HEK293T (cell line): Measurements from ENCODE around the gene MACROD2.

ENCODE experiments used
- CTCF ChIA-PET: fragments of 350-600 bp; formaldehyde crosslinking; extraction: SDS; loops from one replicate; lab custom pipeline; 2021; ENCODE audit warnings: antibody characterized with exemption, inconsistent platforms; lab: Yijun Ruan, JAX
- POLR2A ChIA-PET: fragments of 350-600 bp; formaldehyde crosslinking; extraction: SDS; loops from one replicate; lab custom pipeline; 2020; ENCODE audit warnings: antibody characterized with exemption, inconsistent platforms; lab: Yijun Ruan, JAX
- DNase-seq: peaks from one replicate; pipeline ENCODE4 v3.0.0; 2012; ENCODE audit warnings: mixed read lengths; ENCODE audit errors: extremely low spot score
- ARNT ChIP-seq: fragments of 450-650 bp; IDR thresholded peaks from 2 replicates; pipeline ENCODE4 v1.6.1; 2017; ENCODE audit warnings: mild to moderate bottlenecking
- BHLHE40 ChIP-seq: fragments of 450-650 bp; IDR thresholded peaks from 2 replicates; pipeline ENCODE4 v1.6.1; 2016; ENCODE audit warnings: mild to moderate bottlenecking, moderate library complexity, borderline replicate concordance
- CTBP1 ChIP-seq: fragments of 450-650 bp; IDR thresholded peaks from 2 replicates; pipeline ENCODE4 v1.6.1; 2016; ENCODE audit warnings: borderline replicate concordance
- ELF4 ChIP-seq: fragments of 450-650 bp; IDR thresholded peaks from 2 replicates; pipeline ENCODE4 v1.6.1; 2017; ENCODE audit warnings: antibody characterized with exemption
- FOXA1 ChIP-seq: fragments of 450-650 bp; IDR thresholded peaks from 2 replicates; pipeline ENCODE4 v1.6.1; 2016; ENCODE audit warnings: mild to moderate bottlenecking
- FOXK2 ChIP-seq: fragments of 450-650 bp; IDR thresholded peaks from 2 replicates; pipeline ENCODE4 v1.6.1; 2016; ENCODE audit warnings: mild to moderate bottlenecking
- FOXM1 ChIP-seq: fragments of 450-650 bp; IDR thresholded peaks from 2 replicates; pipeline ENCODE4 v1.6.1; 2017; ENCODE audit warnings: mild to moderate bottlenecking, borderline replicate concordance
- HDGF ChIP-seq: fragments of 450-650 bp; IDR thresholded peaks from 2 replicates; pipeline ENCODE4 v1.6.1; 2017; ENCODE audit warnings: antibody characterized with exemption, borderline replicate concordance
- L3MBTL2 ChIP-seq: fragments of 450-650 bp; conservative IDR thresholded peaks from 2 replicates; pipeline ENCODE4 v1.6.1; 2016; ENCODE audit warnings: mild to moderate bottlenecking
- LEF1 ChIP-seq: fragments of 450-650 bp; IDR thresholded peaks from 2 replicates; pipeline ENCODE4 v1.6.1; 2017; ENCODE audit warnings: mild to moderate bottlenecking, borderline replicate concordance
- NFRKB ChIP-seq: fragments of 450-650 bp; IDR thresholded peaks from 2 replicates; pipeline ENCODE4 v1.6.1; 2016; ENCODE audit warnings: mild to moderate bottlenecking, moderate library complexity
- SP1 ChIP-seq: fragments of 450-650 bp; IDR thresholded peaks from 2 replicates; pipeline ENCODE4 v1.6.1; 2017
- SUZ12 ChIP-seq: fragments of 450-650 bp; IDR thresholded peaks from 2 replicates; pipeline ENCODE4 v1.6.1; 2016; ENCODE audit warnings: mild to moderate bottlenecking
- TARDBP ChIP-seq: fragments of 450-650 bp; IDR thresholded peaks from 2 replicates; pipeline ENCODE4 v1.6.1; 2016
- ZNF384 ChIP-seq: fragments of 450-650 bp; IDR thresholded peaks from 2 replicates; pipeline ENCODE4 v1.6.1; 2016
- TF ChIP-seq, protein P1 (sequence below): fragments of 450-650 bp; IDR thresholded peaks from 2 replicates; pipeline ENCODE4 v1.6.1; 2016

MACROD2 gene

DNA sequence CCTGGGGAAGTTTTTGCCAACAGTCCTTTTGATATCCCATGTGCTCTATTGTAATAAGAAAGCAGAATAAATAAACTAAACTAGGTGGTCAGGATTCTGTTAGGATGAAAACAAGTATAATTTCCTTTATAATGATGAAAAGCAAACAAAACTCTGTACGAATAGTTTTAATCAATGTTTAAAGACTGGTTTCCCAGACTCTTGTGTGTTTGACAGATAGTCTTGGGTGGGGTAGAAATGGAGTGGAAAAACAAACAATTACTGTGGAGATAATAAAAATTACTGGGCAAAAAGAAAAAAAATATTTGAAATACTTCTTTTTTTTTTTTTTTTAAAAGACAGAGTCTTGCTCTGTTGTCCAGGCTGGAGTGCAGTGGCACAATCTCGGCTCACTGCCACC lies 494.2 kb downstream of the MACROD2 start:
- CTCF ChIA-PET: no interaction called here

DNA sequence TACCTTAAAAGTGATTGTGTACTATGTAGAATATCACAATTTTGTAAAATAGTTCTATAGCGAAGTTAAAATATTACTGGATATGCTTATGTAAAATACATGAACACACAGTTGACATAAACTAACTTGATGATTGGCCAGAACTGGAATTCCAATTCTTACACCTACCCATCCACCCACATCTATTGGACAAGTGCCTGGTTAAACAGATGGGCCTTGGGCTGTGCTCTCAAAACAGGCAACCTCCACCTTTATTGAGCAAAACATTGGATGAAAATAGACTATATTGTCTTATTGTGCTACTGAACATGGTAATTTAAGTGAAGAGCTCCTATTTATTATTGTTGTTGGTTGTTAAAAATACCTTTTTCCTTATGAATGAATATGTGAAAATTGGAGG lies 496.1 kb downstream of the MACROD2 start:
- ChIA-PET CTCF (no interaction called here), POLR2A (no interaction called here)
- no peak for TF ChIP-seq ZNF384
- TF ChIP-seq, protein P1, sequence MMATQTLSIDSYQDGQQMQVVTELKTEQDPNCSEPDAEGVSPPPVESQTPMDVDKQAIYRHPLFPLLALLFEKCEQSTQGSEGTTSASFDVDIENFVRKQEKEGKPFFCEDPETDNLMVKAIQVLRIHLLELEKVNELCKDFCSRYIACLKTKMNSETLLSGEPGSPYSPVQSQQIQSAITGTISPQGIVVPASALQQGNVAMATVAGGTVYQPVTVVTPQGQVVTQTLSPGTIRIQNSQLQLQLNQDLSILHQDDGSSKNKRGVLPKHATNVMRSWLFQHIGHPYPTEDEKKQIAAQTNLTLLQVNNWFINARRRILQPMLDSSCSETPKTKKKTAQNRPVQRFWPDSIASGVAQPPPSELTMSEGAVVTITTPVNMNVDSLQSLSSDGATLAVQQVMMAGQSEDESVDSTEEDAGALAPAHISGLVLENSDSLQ: no peak
- TF ChIP-seq HDGF: no peak
- no peak for TF ChIP-seq BHLHE40
- no peak for TF ChIP-seq TARDBP
- no peak for TF ChIP-seq FOXK2
- TF ChIP-seq CTBP1: no peak
- no peak for TF ChIP-seq FOXA1
- no peak for TF ChIP-seq ARNT
- TF ChIP-seq NFRKB: no peak
- TF ChIP-seq ELF4: no peak
- no peak for TF ChIP-seq SP1
- no peak for TF ChIP-seq FOXM1
- TF ChIP-seq LEF1: no peak
- DNase-seq: no peak

More for the DNA sequence above, 494.2 kb downstream of the MACROD2 start:
- DNase-seq: no peak
- POLR2A ChIA-PET: interaction anchor here (0.9 kb wide), 1 partner anchor 152 kb away, joined by 3 read pairs; the partner anchor contains the start of gene FLRT3
- TF ChIP-seq TARDBP (no peak), SUZ12 (no peak), ZNF384 (no peak), FOXK2 (no peak), SP1 (no peak), BHLHE40 (no peak), CTBP1 (no peak), FOXM1 (no peak), L3MBTL2 (no peak)

DNA sequence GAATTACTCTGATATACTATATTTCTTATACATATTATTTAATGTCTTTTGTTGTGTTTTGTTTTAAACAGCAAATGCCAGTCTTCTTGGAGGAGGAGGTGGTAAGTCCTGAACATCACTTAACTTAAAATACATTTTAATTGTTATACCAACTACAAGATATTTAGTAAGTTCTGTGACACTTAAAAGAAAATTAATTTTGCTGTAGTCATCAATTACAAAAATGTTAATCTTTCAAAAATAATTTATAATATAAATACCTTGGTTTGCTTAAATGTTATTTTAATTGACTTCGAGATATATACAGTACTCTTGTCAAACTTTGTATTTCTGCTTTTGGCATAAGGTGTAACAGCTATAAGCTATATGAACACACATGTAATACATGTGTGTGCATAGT lies 498.1 kb downstream of the MACROD2 start:
- TF ChIP-seq HDGF (no peak), LEF1 (no peak), ZNF384 (no peak), ARNT (no peak), SUZ12 (no peak), NFRKB (no peak), SP1 (no peak), L3MBTL2 (no peak), CTBP1 (no peak), BHLHE40 (no peak), TARDBP (no peak)
- TF ChIP-seq, protein P1: no peak
- ChIA-PET POLR2A (no interaction called here), CTCF (no interaction called here)
- no peak for DNase-seq

DNA sequence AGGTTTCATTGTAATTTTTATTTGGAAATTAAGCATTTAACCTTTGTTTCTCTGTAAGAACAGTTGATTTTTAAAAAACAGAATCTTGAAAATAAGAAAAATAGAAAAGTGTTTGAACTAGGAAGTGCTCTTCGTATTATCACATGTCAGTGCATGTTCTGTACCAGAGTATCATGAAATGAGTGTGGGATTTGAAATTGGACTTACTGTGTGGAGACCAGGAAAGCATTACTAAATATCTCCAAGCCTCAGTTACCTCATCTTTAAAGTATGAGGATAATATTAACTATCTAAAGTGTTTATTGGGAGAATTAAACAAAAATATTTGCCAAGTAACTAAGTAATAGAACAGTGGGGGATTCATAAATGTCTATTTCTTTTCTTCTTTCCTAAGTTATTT lies 499.0 kb downstream of the MACROD2 start:
- TF ChIP-seq NFRKB (no peak), SUZ12 (no peak), ARNT (no peak), BHLHE40 (no peak), LEF1 (no peak), TARDBP (no peak), L3MBTL2 (no peak), SP1 (no peak), HDGF (no peak), FOXK2 (no peak), ELF4 (no peak)
- CTCF ChIA-PET: no interaction called here
- no peak for DNase-seq
- POLR2A ChIA-PET: no interaction called here

DNA sequence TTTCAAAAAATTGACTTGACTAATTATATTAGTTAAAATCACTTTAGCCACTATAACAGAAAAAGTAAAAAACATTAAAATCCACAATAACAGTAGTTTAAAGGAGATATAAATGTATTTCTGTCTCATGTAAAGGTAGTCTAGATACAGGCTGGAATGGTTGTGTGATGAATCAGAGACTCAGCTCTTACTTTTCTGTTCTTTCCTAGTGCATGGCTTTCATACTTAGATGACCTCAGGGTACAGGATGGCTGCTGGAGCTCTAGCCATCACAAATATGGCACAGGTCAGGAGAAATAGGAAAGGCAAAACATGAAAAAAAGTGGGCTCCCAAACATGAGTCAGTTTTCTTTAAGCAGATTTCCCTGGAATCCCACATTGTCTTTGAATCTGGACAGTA lies 499.8 kb downstream of the MACROD2 start:
- CTCF ChIA-PET: no interaction called here
- DNase-seq: no peak
- TF ChIP-seq, protein P1: no peak
- TF ChIP-seq ELF4 (no peak), ARNT (no peak), FOXK2 (no peak), LEF1 (no peak), L3MBTL2 (no peak), NFRKB (no peak), FOXM1 (no peak), SUZ12 (no peak), HDGF (no peak), FOXA1 (no peak), SP1 (no peak), TARDBP (no peak), BHLHE40 (no peak), CTBP1 (no peak), ZNF384 (no peak)
- POLR2A ChIA-PET: no interaction called here

DNA sequence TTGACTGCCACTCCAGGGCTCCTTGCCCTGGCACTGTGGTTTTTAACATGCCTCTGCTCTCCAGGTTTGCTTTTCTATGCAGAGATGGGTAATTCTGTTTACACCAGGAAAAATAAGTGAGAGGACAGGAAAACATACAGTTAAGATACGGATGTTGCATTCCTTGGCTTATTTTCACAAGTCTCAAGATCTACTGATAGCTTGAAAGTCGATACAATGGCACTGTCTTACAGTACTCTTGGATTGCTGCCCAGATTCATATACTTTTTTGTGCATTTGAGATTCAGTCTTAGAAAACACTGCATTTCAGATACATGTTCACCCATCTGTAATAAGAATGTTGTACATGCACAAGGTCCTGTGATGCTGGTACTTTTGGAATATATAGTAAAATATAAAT lies 501.7 kb downstream of the MACROD2 start:
- CTCF ChIA-PET: no interaction called here
- TF ChIP-seq L3MBTL2: no peak
- no peak for TF ChIP-seq FOXA1
- TF ChIP-seq FOXM1: no peak
- no peak for TF ChIP-seq TARDBP
- TF ChIP-seq ARNT: no peak
- TF ChIP-seq BHLHE40: no peak
- TF ChIP-seq, protein P1: no peak
- no peak for TF ChIP-seq NFRKB
- no peak for TF ChIP-seq CTBP1
- TF ChIP-seq SP1: no peak
- DNase-seq: no peak
- POLR2A ChIA-PET: no interaction called here
